Measurements from ENCODE around the gene ENTREP3. TPM values are rescaled to one million over a fixed set of nuclear protein-coding genes. Genes with fewer than 3 reads are reported as not detected.
A peak's percentile ranks its signal among the peaks of the same experiment; 100 is the strongest.
"Not testable (repeated sequence)": the region's sequence is repeated elsewhere in the genome, so short reads cannot be mapped to it uniquely, and the experiment has no call there.

ENTREP3 gene
- total RNA-seq, 4 donors from 2014 or later: 7.9 to 22.3 (median 18.8) TPM

GRCh38 chr1:155295183-155295941 is 40.1 kb upstream of the ENTREP3 start:
- Histone ChIP-seq H3K27me3 (peaks cover 17 to 25% (median 24%) of the 10 kb centered on the region in 3 donors), H3K36me3 (no peaks in the 10 kb centered on the region), H3K4me1 (no peaks in the 10 kb centered on the region), H3K4me3 (peak overlapping the region in 3 of 4 donors; percentile 1 to 9 (median 9)), H3K9me3 (no peaks in the 10 kb centered on the region), H3K27ac (no peak overlapping the region)
- intact Hi-C loops (cut with DNase I; ENCODE audit: low total_unique reads) (no loop called here), in situ Hi-C loops (cut with MboI; ENCODE audit: low sequenced_read_pairs in 4 of 4) (no loop called here)
- no peak for ATAC-seq
- TF ChIP-seq, protein P1, sequence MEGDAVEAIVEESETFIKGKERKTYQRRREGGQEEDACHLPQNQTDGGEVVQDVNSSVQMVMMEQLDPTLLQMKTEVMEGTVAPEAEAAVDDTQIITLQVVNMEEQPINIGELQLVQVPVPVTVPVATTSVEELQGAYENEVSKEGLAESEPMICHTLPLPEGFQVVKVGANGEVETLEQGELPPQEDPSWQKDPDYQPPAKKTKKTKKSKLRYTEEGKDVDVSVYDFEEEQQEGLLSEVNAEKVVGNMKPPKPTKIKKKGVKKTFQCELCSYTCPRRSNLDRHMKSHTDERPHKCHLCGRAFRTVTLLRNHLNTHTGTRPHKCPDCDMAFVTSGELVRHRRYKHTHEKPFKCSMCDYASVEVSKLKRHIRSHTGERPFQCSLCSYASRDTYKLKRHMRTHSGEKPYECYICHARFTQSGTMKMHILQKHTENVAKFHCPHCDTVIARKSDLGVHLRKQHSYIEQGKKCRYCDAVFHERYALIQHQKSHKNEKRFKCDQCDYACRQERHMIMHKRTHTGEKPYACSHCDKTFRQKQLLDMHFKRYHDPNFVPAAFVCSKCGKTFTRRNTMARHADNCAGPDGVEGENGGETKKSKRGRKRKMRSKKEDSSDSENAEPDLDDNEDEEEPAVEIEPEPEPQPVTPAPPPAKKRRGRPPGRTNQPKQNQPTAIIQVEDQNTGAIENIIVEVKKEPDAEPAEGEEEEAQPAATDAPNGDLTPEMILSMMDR (IDR thresholded peaks at IDR 0.05 in 4 of 5, conservative IDR thresholded peaks at IDR 0.05 in 1 of 5): no peak
- TF ChIP-seq POLR2A (IDR thresholded peaks at IDR 0.05): no peak
- no peak for DNase-seq

DNA sequence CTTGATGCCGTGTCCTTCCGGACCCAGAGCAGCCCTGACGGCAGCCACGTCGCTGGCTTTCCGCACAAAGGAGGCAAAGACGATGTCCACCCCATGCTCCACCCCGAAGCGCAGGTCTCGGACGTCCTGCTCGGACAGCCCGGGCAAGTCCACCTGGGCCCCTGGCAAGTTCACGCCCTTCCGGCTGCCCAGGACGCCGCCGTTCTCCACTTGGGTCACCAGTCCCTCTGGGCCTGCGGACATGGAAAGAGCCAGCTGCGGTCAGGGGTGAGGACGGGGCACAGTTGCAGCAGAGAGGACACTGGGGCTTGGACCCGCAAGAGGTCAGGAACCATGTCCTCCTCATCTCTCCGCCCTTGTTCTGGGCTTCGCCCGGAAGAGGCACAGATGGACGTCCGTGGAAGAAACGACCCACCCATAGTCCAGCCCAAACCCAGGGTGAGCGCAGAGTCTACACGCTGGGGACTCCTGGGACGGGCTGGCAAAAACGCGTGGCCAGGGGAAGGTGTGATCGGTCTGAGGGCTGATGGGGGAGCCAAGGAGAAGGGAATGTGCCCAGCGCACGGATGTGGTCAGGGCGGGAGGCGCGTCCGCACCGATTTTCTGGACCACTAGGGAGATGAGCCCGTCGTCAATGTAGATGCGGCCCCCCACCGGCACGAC is 39.4 kb upstream of the ENTREP3 start:
- Histone ChIP-seq H3K9me3 (no peaks in the 10 kb centered on the region), H3K4me3 (peak overlapping the region in 2 of 4 donors; percentile 1 to 9), H3K27me3 (peaks cover 17 to 25% (median 24%) of the 10 kb centered on the region in 3 donors), H3K27ac (no peak overlapping the region), H3K36me3 (no peaks in the 10 kb centered on the region), H3K4me1 (no peaks in the 10 kb centered on the region)
- ATAC-seq (no peak), DNase-seq (no peak)
- in situ Hi-C loops (cut with MboI; ENCODE audit: low sequenced_read_pairs in 4 of 4): no loop called here
- no peak for TF ChIP-seq POLR2A (IDR thresholded peaks at IDR 0.05)
- TF ChIP-seq, protein P1 (IDR thresholded peaks at IDR 0.05 in 4 of 5, conservative IDR thresholded peaks at IDR 0.05 in 1 of 5): no peak
- intact Hi-C loops (cut with DNase I; ENCODE audit: low total_unique reads): no loop called here

DNA sequence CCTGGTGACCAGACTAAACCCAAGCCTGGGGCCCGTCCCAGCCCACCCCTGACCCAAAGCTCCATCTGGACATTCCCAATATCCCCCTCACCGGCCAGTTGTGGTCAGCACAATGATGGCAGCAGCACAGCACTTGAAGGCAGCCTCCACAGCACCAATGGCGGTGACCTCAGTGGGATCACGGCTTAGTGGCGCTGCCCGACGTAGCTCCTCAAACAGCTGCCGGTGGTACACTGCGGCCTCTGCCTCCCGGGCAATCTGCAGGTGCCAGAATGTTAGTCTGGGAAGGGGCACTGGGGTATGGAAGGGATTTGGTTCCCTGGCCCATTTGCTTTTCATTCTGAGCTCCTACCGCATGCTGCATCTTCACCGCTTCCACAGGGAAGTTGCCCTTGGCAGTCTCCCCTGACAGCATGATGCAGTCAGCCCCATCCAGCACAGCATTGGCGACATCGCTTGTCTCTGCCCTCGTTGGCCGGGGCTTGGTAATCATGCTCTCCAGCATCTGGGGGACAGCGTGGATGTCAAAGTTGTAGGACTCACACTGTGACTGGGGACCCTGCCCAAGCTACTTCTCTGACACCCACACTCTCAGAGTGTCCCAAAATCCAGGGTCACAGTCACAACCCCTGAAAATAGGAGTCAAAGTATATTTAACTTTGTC is 37.9 kb upstream of the ENTREP3 start:
- TF ChIP-seq, protein P1 (IDR thresholded peaks at IDR 0.05 in 4 of 5, conservative IDR thresholded peaks at IDR 0.05 in 1 of 5): no peak
- no peak for TF ChIP-seq POLR2A (IDR thresholded peaks at IDR 0.05)
- Histone ChIP-seq H3K36me3 (no peaks in the 10 kb centered on the region), H3K27ac (no peak overlapping the region), H3K9me3 (no peaks in the 10 kb centered on the region), H3K4me3 (no peak overlapping the region), H3K4me1 (no peaks in the 10 kb centered on the region), H3K27me3 (peaks cover 17 to 25% (median 24%) of the 10 kb centered on the region in 3 donors)
- intact Hi-C loops (cut with DNase I; ENCODE audit: low total_unique reads): no loop called here
- in situ Hi-C loops (cut with MboI; ENCODE audit: low sequenced_read_pairs in 4 of 4): no loop called here
- DNase-seq (no peak), ATAC-seq (no peak)

GRCh38 chr1:155291006-155291405 is 35.7 kb upstream of the ENTREP3 start:
- H3K36me3 ChIP-seq; H3K4me3 ChIP-seq; DNase-seq; H3K9me3 ChIP-seq; H3K27ac ChIP-seq; ATAC-seq; intact Hi-C loops (cut with DNase I; ENCODE audit: low total_unique reads); H3K4me1 ChIP-seq; in situ Hi-C loops (cut with MboI; ENCODE audit: low sequenced_read_pairs in 4 of 4): not testable (repeated sequence)
- peaks cover 17 to 22% (median 18%) of the 10 kb centered on the region in 3 donors for H3K27me3 ChIP-seq

DNA sequence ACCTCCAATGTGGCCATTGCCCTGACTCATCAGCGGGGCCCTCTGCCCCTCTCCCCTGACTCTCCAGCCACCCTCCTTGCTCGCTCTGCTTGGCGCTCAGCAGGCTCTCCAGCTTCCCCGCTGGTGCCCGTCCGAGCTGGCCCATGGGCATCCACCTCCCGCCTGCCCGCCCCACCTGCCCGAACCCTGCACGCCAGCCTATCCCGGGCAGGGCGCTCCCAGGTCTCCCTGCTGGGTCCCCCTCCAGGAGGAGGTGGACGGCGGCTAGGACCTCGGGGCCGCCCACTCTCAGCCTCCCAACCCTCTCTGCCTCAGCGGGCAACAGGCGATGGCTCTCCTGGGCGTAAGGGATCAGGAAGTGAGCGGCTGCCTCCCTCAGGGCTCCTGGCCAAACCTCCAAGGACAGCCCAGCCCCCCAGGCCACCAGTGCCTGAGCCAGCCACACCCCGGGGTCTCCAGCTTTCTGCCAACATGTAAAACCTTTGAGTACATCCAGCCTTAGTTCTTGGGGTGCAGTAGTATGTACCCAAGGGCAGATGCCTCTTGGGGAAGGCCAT is 32.8 kb upstream of the ENTREP3 start:
- Histone ChIP-seq H3K27ac (no peak overlapping the region), H3K4me1 (no peaks in the 10 kb centered on the region), H3K9me3 (no peaks in the 10 kb centered on the region), H3K4me3 (no peak overlapping the region), H3K27me3 (no peaks in the 10 kb centered on the region), H3K36me3 (no peaks in the 10 kb centered on the region)
- TF ChIP-seq, protein P1 (IDR thresholded peaks at IDR 0.05 in 4 of 5, conservative IDR thresholded peaks at IDR 0.05 in 1 of 5): no peak
- TF ChIP-seq POLR2A (IDR thresholded peaks at IDR 0.05): no peak
- ATAC-seq: no peak
- intact Hi-C loops (cut with DNase I; ENCODE audit: low total_unique reads) (no loop called here), in situ Hi-C loops (cut with MboI; ENCODE audit: low sequenced_read_pairs in 4 of 4) (no loop called here)
- DNase-seq: no peak
